Measurements from ENCODE around the gene SUMF2.
"Not testable (repeated sequence)": the region's sequence is repeated elsewhere in the genome, so short reads cannot be mapped to it uniquely, and the experiment has no call there.

SUMF2 gene

DNA sequence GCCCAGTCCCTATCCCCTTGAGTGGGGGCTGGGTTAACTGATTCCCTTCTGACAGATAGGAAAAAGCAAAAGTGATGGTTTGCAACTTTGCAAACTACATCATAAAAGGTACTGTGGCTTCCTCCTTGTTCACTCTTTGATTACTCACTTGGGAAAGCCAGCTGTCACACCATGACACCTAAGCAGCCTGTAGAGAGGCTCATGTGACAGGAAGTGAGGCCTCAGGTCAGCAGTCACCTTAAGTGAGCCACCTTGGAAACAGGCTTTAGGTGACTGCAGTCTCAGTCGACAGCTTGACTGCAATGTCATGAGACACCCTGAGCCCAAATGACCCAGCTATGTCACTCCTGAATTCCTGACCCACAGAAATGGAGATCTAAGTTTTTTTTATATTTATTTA, 46.5 kb downstream of the SUMF2 start:
- ChIA-PET POLR2A (ENCODE audit: low non-redundant PET) (no interaction called here), CTCF (no interaction called here)
- H3K27ac ChIP-seq, result no peak overlapping the region
- TF ChIP-seq, protein P1, sequence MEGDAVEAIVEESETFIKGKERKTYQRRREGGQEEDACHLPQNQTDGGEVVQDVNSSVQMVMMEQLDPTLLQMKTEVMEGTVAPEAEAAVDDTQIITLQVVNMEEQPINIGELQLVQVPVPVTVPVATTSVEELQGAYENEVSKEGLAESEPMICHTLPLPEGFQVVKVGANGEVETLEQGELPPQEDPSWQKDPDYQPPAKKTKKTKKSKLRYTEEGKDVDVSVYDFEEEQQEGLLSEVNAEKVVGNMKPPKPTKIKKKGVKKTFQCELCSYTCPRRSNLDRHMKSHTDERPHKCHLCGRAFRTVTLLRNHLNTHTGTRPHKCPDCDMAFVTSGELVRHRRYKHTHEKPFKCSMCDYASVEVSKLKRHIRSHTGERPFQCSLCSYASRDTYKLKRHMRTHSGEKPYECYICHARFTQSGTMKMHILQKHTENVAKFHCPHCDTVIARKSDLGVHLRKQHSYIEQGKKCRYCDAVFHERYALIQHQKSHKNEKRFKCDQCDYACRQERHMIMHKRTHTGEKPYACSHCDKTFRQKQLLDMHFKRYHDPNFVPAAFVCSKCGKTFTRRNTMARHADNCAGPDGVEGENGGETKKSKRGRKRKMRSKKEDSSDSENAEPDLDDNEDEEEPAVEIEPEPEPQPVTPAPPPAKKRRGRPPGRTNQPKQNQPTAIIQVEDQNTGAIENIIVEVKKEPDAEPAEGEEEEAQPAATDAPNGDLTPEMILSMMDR (conservative IDR thresholded peaks at IDR 0.05; ENCODE audit: low read depth), result no peak
- no peak for DNase-seq (ENCODE audit: low spot score)

DNA sequence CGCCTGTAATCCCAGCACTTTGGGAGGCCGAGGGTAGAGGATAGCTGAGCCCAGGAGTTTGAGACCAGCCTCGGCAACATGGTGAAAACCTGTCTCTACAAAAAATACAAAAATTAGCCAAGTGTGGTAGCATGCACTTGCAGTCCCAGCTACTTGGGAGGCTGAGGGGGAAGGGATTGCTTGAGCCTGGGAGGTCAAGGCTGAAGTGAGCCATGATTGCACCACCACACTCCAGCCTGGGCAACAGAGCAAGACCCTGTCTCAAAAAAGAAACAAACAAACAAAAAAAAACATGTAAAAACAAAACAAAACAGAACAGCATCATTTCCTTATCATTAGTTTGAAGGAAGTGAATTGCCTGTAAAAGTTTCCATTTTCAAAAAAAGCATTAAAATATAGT, 48.2 kb downstream of the SUMF2 start:
- POLR2A ChIA-PET (ENCODE audit: low non-redundant PET); H3K27ac ChIP-seq; DNase-seq (ENCODE audit: low spot score): not testable (repeated sequence)
- CTCF ChIA-PET, result interaction anchor here (0.7 kb wide), 1 partner anchor 126 kb away, joined by 3 read pairs; no protein-coding TSS in a partner anchor

GRCh38 chr7:56115852-56116538, 51.9 kb downstream of the SUMF2 start, which contains the start of gene NUPR2:
Gene NUPR2, minus strand, starts transcription at chr7:56116417. Its CDS starts 103 bp downstream, at chr7:56116314.
- ChIA-PET POLR2A (ENCODE audit: low non-redundant PET) (no interaction called here), CTCF (no interaction called here)
- H3K27ac ChIP-seq, result no peak within 1 kb of the TSS
- no peak for DNase-seq (ENCODE audit: low spot score)
- TF ChIP-seq, protein P1 (conservative IDR thresholded peaks at IDR 0.05; ENCODE audit: low read depth), result no peak

GRCh38 chr7:56121440-56121839, 57.4 kb downstream of the SUMF2 start:
- no peak overlapping the region for H3K27ac ChIP-seq
- POLR2A ChIA-PET (ENCODE audit: low non-redundant PET), result no interaction called here
- DNase-seq (ENCODE audit: low spot score), result no peak
- TF ChIP-seq, protein P1 (conservative IDR thresholded peaks at IDR 0.05; ENCODE audit: low read depth), result no peak
- CTCF ChIA-PET, result interaction anchor here (0.6 to 0.7 kb wide), 2 partner anchors 29 to 1417 kb away, joined by 3 read pairs; partner anchors contain the start of gene PHKG1

- POLR2A ChIA-PET (ENCODE audit: low non-redundant PET), result no interaction called here
- DNase-seq (ENCODE audit: low spot score), result no peak
- CTCF ChIA-PET, result no interaction called here
- H3K27ac ChIP-seq, result no peak overlapping the region
- TF ChIP-seq, protein P1 (conservative IDR thresholded peaks at IDR 0.05; ENCODE audit: low read depth), result no peak
Observed at GRCh38 chr7:56124981-56125380, 60.9 kb downstream of the SUMF2 start.

DNA sequence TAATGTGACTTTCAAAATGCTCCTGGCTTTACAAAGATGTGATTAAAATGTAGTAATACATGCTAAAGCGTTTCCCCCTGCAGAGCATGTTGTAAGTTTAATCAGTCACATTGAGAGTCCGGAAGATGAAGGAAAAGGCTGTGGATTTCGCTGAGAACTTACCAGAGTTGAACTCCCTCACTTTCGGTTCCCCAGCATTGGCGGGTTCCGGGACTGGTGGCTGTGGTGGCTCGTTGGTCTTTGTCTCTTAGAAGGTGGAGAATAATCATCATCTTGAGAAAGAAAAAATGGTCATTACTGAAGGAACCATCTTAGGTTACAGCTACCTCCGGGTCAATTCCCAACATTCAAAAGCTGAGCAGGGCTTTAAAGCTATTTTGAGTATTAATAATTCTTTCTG, 61.7 kb downstream of the SUMF2 start:
- DNase-seq (ENCODE audit: low spot score), result no peak
- CTCF ChIA-PET, result no interaction called here
- POLR2A ChIA-PET (ENCODE audit: low non-redundant PET), result no interaction called here
- TF ChIP-seq, protein P1 (conservative IDR thresholded peaks at IDR 0.05; ENCODE audit: low read depth), result no peak
- no peak overlapping the region for H3K27ac ChIP-seq

DNA sequence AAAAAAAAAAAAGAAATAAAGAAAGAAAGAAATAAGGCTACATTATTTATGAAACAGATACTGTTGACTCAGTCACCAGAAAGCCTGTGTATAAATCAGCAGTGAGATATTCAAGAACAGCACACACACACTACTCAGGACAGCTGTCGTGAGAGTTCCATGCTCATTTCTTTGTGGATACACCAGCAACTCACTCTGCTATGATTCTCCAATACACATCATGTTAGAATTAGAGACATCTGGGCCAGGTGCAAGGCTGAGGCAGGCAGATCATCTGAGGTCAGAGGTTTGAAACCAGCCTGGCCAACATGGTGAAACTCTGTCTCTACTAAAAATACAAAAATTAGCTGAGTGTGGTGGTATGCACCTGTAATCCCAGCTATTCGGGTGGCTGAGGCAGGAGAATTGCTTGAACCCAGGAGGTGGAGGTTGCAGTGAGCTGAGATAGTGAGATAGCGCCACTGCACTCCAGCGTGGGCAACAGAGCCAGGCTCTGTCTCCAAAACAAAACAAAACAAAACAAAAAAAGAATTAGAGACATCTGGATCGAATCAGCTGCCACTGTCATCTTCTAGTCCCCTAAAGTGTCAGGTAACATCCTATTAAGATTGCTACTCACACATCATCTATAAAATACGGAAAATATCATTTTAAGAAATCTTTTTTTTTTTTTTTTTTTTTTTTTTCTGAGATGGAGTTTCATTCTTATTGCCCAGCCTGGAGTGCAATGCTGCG, 63.3 kb downstream of the SUMF2 start:
- no peak for DNase-seq (ENCODE audit: low spot score)
- no peak overlapping the region for H3K27ac ChIP-seq
- ChIA-PET POLR2A (ENCODE audit: low non-redundant PET) (no interaction called here), CTCF (interaction anchor here (0.6 kb wide), 1 partner anchor 29 kb away, joined by 4 read pairs; no protein-coding TSS in a partner anchor)
- TF ChIP-seq, protein P1 (conservative IDR thresholded peaks at IDR 0.05; ENCODE audit: low read depth), result no peak
